K562 (cell line): ENCODE results near the gene TNNT2.

ENCODE experiments used
- EZH2 ChIP-seq: IDR thresholded peaks from 2 replicates; pipeline ENCODE4 v1.6.1; 2012; ENCODE audit warnings: low read depth, mild to moderate bottlenecking, inconsistent platforms, low read length, borderline replicate concordance
- NBN ChIP-seq: fragments of 450-650 bp; IDR thresholded peaks from 2 replicates; pipeline ENCODE4 v1.6.1; 2016; ENCODE audit warnings: low read depth, mild to moderate bottlenecking
- REST ChIP-seq, 2 experiments: fragments of 450-650 bp; formaldehyde crosslinking in 1 of 2; IDR thresholded peaks; 2 replicates each; pipeline versions ENCODE4 v1.4.0 to v1.6.1; 2014 to 2020; ENCODE audit warnings: mild to moderate bottlenecking in 2 of 2, borderline replicate concordance in 1 of 2, low read depth in 1 of 2
- ZC3H4 ChIP-seq: sonication (generic); formaldehyde crosslinking; IDR thresholded peaks from 2 replicates; pipeline ENCODE4 v1.9.0; 2021; ENCODE audit warnings: missing genetic modification reagents, borderline replicate concordance
- ZNF143 ChIP-seq: sonication (generic); formaldehyde crosslinking; IDR thresholded peaks from 2 replicates; pipeline ENCODE4 v1.9.0; 2022; ENCODE audit warnings: mild to moderate bottlenecking, missing genetic modification reagents
- ZNF282 ChIP-seq: sonication (generic); formaldehyde crosslinking; IDR thresholded peaks from 2 replicates; pipeline ENCODE4 v1.8.1; 2023; ENCODE audit warnings: missing genetic modification reagents

DNA sequence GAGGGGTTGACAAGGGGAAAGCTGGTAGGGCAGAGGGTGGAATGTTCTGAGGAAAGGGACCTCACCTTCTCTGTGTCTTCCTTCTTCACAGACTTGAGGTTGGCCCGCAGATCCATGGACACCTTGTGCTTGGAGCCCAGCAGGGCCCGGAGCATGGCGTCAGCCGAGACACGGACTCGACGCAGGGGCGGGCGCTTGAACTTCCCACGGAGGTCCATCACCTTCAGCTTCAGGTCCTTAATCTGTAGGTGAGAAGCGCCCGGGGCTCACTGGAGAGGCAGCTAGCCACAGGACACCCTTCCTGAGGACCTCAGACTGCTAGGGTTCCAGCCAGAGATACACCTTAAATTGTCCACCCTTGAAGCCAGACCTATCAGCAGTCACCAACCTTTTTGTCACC is 33.8 kb upstream of the TNNT2 start:
- TF ChIP-seq ZC3H4 (CRISPR knock-in tag) (no peak), NBN (no peak), ZNF143 (no peak), ZNF282 (CRISPR knock-in tag) (no peak), EZH2 (no peak), REST (IDR thresholded peaks at IDR 0.05; ENCODE audit: borderline replicate concordance) (no peak), REST (CRISPR knock-in tag; IDR thresholded peaks at IDR 0.05; ENCODE audit: low read depth) (no peak)
